Retinal pigment epithelial cell (primary cell): ENCODE results near the gene GLP1R.

ENCODE experiments used
- DNase-seq: peaks from one replicate; pipeline ENCODE4 v3.0.0-alpha.2; 2010; ENCODE audit warnings: low read depth
- H3K4me3 ChIP-seq: 2 replicates; pipeline ENCODE4 v1.5.1; 2011; ENCODE audit warnings: mild to moderate bottlenecking, low read length, control low read depth, moderate library complexity
- CTCF ChIP-seq: conservative IDR thresholded peaks from 2 replicates; pipeline ENCODE4 v1.5.1; 2011; ENCODE audit warnings: low read depth, low read length, control low read depth, inconsistent platforms

The GLP1R gene

GRCh38 chr6:39086294-39086693 is 37.7 kb downstream of the GLP1R start:
- no peak overlapping the region for H3K4me3 ChIP-seq
- no peak for TF ChIP-seq CTCF
- DNase-seq = no peak

- TF ChIP-seq CTCF = no peak
These were observed 38.1 kb downstream of the GLP1R start for GRCh38 chr6:39086711-39087110.

GRCh38 chr6:39087197-39087596 is 38.6 kb downstream of the GLP1R start:
- H3K4me3 ChIP-seq = no peak overlapping the region
- TF ChIP-seq CTCF = no peak
- DNase-seq = no peak

More at GRCh38 chr6:39086711-39087110, 38.1 kb downstream of the GLP1R start:
- H3K4me3 ChIP-seq = no peak overlapping the region
- DNase-seq = no peak

GRCh38 chr6:39088331-39088730 is 39.8 kb downstream of the GLP1R start:
- TF ChIP-seq CTCF = peak; percentile 55
- H3K4me3 ChIP-seq = no peak overlapping the region
- peak; percentile 31 for DNase-seq

GRCh38 chr6:39090036-39090435 is 41.5 kb downstream of the GLP1R start:
- TF ChIP-seq CTCF = no peak
- DNase-seq = no peak
- no peak overlapping the region for H3K4me3 ChIP-seq

GRCh38 chr6:39091220-39091619 is 42.6 kb downstream of the GLP1R start:
- no peak for TF ChIP-seq CTCF
- H3K4me3 ChIP-seq = no peak overlapping the region
- no peak for DNase-seq

GRCh38 chr6:39092124-39092523 is 43.5 kb downstream of the GLP1R start:
- no peak for TF ChIP-seq CTCF
- H3K4me3 ChIP-seq = no peak overlapping the region
- no peak for DNase-seq
